Measurements from ENCODE around the gene MGMT. TPM values are rescaled to one million over a fixed set of nuclear protein-coding genes. Genes with fewer than 3 reads are reported as not detected.

Gene MGMT
- total and polyA plus RNA-seq, 9 of the 15 experiments (the other 6 are each of a cell fraction or from before 2014, with no cell fraction given), result 0.03 to 0.29 (median 0.11) TPM; not detected in 4

DNA sequence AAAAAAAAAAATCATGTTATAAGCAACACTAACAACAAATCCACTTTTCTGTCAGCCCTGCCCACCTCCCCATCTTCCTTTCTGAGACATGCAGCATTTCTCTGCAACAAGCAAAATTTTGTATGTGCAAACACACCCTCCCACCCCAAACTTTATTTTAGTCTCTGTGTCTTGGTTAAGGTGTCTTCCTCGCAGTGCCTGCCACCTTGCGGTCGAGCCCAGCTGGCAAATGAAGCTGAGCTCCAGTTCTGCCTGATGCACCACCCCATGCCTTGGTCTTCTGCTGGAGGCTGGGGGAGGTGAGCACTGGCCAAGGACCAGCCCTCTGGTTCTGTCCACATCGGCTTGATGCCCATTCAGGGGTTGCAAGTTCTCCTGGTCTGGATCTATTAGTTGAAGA, 206.3 kb downstream of the MGMT start:
- in situ Hi-C loops (cut with MboI) (no loop called here), intact Hi-C loops (cut with micrococcal nuclease) (no loop called here)
- ChIA-PET CTCF (ENCODE audit: low intra/inter-chr PET ratio) (no interaction called here), POLR2A (no interaction called here)
- no peaks in the 10 kb centered on the region; the same call in 1 of the 2 replicates for H4K20me1 ChIP-seq (replicated peaks; ENCODE audit: control insufficient read depth, insufficient read depth, low read length)
- H2AFZ ChIP-seq (ENCODE audit: low read depth, low read length), result no peak overlapping the region
- H3K27ac ChIP-seq (ENCODE audit: extremely low read depth, low read depth, low read length), result no peak overlapping the region
- H3K4me2 ChIP-seq (ENCODE audit: insufficient read depth, low read length), result no peak overlapping the region
- H3K27me3 ChIP-seq (ENCODE audit: control insufficient read depth in 2 of 2, insufficient read depth in 2 of 2, low read length in 2 of 2), result peaks cover 0 to 3% of the 10 kb centered on the region in 2 experiments; a peak in 3 of 5 replicates
- FAIRE-seq (no peak), DNase-seq (ENCODE audit: extremely low read depth in 1 of 4, low spot score in 3 of 4) (no peak), ATAC-seq (no peak)
- no peaks in the 10 kb centered on the region for H3K4me1 ChIP-seq (replicated peaks in 1 of 2; ENCODE audit: control insufficient read depth in 2 of 2, insufficient read depth in 2 of 2, low read length in 2 of 2)
- no peaks in the 10 kb centered on the region for H3K36me3 ChIP-seq (ENCODE audit: control insufficient read depth, insufficient read depth, low read length)
- WGBS (ENCODE audit: insufficient coverage, low coverage, missing lambda C conversion rate), result 0% methylated on average over 1 of the region's 4 CpGs
- no peak overlapping the region for H3K4me3 ChIP-seq
- no peaks in the 10 kb centered on the region for H3K9me1 ChIP-seq (ENCODE audit: control insufficient read depth, insufficient read depth, low read length)
- H3K9ac ChIP-seq (ENCODE audit: insufficient read depth in 1 of 2, low read depth in 2 of 2, low read length in 2 of 2), result no peak overlapping the region
- no TSS peak for BruUV-seq (replicated peaks)
- H3K9me3 ChIP-seq (replicated peaks; ENCODE audit: control insufficient read depth, insufficient read depth, low read depth, low read length), result no peaks in the 10 kb centered on the region
- H3K79me2 ChIP-seq (ENCODE audit: control insufficient read depth, insufficient read depth, low read length), result no peaks in the 10 kb centered on the region
- TF ChIP-seq EZH2 (IDR thresholded peaks at IDR 0.05; ENCODE audit: borderline replicate concordance, low read depth, low read length) (no peak), NCOR1 (IDR thresholded peaks at IDR 0.05) (no peak), NBN (IDR thresholded peaks at IDR 0.05; ENCODE audit: low read depth) (no peak), BRD9 (IDR thresholded peaks at IDR 0.05; ENCODE audit: low read depth, partially characterized antibody) (no peak), CEBPG (CRISPR knock-in tag; IDR thresholded peaks at IDR 0.05) (no peak), CEBPG (tag; conservative IDR thresholded peaks at IDR 0.05 in 1 of 2, IDR thresholded peaks at IDR 0.05 in 1 of 2) (no peak), PHF8 (IDR thresholded peaks at IDR 0.05; ENCODE audit: borderline replicate concordance, low read length) (no peak), TAF7 (tag; IDR thresholded peaks at IDR 0.05) (no peak), SMARCA5 (IDR thresholded peaks at IDR 0.05) (no peak), MECOM (CRISPR knock-in tag; IDR thresholded peaks at IDR 0.05) (no peak), ZNF445 (CRISPR knock-in tag; IDR thresholded peaks at IDR 0.05; ENCODE audit: low read depth) (no peak)
- TF ChIP-seq, protein P1, sequence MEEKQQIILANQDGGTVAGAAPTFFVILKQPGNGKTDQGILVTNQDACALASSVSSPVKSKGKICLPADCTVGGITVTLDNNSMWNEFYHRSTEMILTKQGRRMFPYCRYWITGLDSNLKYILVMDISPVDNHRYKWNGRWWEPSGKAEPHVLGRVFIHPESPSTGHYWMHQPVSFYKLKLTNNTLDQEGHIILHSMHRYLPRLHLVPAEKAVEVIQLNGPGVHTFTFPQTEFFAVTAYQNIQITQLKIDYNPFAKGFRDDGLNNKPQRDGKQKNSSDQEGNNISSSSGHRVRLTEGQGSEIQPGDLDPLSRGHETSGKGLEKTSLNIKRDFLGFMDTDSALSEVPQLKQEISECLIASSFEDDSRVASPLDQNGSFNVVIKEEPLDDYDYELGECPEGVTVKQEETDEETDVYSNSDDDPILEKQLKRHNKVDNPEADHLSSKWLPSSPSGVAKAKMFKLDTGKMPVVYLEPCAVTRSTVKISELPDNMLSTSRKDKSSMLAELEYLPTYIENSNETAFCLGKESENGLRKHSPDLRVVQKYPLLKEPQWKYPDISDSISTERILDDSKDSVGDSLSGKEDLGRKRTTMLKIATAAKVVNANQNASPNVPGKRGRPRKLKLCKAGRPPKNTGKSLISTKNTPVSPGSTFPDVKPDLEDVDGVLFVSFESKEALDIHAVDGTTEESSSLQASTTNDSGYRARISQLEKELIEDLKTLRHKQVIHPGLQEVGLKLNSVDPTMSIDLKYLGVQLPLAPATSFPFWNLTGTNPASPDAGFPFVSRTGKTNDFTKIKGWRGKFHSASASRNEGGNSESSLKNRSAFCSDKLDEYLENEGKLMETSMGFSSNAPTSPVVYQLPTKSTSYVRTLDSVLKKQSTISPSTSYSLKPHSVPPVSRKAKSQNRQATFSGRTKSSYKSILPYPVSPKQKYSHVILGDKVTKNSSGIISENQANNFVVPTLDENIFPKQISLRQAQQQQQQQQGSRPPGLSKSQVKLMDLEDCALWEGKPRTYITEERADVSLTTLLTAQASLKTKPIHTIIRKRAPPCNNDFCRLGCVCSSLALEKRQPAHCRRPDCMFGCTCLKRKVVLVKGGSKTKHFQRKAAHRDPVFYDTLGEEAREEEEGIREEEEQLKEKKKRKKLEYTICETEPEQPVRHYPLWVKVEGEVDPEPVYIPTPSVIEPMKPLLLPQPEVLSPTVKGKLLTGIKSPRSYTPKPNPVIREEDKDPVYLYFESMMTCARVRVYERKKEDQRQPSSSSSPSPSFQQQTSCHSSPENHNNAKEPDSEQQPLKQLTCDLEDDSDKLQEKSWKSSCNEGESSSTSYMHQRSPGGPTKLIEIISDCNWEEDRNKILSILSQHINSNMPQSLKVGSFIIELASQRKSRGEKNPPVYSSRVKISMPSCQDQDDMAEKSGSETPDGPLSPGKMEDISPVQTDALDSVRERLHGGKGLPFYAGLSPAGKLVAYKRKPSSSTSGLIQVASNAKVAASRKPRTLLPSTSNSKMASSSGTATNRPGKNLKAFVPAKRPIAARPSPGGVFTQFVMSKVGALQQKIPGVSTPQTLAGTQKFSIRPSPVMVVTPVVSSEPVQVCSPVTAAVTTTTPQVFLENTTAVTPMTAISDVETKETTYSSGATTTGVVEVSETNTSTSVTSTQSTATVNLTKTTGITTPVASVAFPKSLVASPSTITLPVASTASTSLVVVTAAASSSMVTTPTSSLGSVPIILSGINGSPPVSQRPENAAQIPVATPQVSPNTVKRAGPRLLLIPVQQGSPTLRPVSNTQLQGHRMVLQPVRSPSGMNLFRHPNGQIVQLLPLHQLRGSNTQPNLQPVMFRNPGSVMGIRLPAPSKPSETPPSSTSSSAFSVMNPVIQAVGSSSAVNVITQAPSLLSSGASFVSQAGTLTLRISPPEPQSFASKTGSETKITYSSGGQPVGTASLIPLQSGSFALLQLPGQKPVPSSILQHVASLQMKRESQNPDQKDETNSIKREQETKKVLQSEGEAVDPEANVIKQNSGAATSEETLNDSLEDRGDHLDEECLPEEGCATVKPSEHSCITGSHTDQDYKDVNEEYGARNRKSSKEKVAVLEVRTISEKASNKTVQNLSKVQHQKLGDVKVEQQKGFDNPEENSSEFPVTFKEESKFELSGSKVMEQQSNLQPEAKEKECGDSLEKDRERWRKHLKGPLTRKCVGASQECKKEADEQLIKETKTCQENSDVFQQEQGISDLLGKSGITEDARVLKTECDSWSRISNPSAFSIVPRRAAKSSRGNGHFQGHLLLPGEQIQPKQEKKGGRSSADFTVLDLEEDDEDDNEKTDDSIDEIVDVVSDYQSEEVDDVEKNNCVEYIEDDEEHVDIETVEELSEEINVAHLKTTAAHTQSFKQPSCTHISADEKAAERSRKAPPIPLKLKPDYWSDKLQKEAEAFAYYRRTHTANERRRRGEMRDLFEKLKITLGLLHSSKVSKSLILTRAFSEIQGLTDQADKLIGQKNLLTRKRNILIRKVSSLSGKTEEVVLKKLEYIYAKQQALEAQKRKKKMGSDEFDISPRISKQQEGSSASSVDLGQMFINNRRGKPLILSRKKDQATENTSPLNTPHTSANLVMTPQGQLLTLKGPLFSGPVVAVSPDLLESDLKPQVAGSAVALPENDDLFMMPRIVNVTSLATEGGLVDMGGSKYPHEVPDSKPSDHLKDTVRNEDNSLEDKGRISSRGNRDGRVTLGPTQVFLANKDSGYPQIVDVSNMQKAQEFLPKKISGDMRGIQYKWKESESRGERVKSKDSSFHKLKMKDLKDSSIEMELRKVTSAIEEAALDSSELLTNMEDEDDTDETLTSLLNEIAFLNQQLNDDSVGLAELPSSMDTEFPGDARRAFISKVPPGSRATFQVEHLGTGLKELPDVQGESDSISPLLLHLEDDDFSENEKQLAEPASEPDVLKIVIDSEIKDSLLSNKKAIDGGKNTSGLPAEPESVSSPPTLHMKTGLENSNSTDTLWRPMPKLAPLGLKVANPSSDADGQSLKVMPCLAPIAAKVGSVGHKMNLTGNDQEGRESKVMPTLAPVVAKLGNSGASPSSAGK (IDR thresholded peaks at IDR 0.05), result no peak

Measured in K562 (cell line).